Measurements from ENCODE around the gene GRM1. TPM values are rescaled to one million over a fixed set of nuclear protein-coding genes. Genes with fewer than 3 reads are reported as not detected.

The GRM1 gene
- total RNA-seq, 1 donor = under 0.01 TPM

DNA sequence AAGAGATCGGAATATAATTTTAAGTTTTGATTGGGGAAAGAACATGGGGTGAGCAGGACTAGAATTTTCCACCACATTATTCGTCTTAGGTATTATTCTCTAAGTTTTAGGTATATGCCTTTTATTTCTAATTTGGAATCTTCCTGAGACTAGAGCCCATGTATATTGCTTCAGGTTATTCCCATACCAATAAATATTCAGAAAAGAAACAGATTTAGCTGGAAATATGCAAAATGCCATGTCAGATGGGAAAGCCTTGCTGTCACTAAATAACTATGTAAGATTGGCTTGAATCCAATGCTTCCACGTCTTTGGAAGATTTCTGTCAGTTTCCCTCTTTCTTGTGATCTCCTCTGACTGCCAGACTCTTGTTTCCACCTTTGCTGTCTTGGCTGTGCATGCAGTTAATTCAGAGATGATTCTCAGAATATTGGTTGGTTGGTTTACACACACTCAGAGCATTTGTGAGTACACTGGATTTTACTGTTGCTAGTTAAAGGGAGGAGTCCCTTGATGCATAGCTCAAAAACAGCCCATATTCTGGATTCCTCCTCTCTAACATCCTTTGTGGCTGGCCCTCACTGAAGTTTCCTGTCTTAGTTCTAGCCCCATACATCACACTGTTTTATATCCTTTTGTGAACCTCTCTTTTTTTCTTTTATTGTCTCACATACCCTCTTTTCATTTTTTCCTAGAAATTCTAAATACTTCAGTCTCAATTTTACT is 64.3 kb downstream of the GRM1 start:
- no peak for TF ChIP-seq CTCF (IDR thresholded peaks at IDR 0.05; ENCODE audit: insufficient read depth, low read depth, low read length)
- no peak for DNase-seq (ENCODE audit: low read depth)
- H3K4me3 ChIP-seq (ENCODE audit: low read depth, low read length) = no peak overlapping the region

GRCh38 chr6:146095481-146095880 is 66.6 kb downstream of the GRM1 start:
- H3K4me3 ChIP-seq (ENCODE audit: low read depth, low read length) = no peak overlapping the region
- no peak for DNase-seq (ENCODE audit: low read depth)
- TF ChIP-seq CTCF (IDR thresholded peaks at IDR 0.05; ENCODE audit: insufficient read depth, low read depth, low read length) = no peak

DNA sequence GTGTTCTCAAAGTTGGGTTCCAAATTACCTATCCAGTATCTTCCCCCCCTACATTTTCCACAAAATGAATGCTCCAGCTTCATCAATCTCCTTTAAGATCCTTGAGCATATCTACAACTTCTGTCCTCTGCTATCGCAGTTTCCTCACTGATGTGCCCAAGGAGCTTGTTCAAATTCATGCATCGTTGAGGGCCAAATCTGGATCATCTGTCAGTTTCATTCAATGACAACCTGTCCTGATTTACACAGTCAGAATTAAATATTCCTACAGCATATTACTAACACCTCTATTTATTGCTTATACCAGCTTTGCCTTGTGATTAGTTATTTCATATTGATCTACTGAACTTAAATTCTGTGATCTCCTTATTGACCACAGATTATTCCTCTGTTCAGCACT is 68.7 kb downstream of the GRM1 start:
- DNase-seq (ENCODE audit: low read depth) = no peak
- H3K4me3 ChIP-seq (ENCODE audit: low read depth, low read length) = no peak overlapping the region
- no peak for TF ChIP-seq CTCF (IDR thresholded peaks at IDR 0.05; ENCODE audit: insufficient read depth, low read depth, low read length)

DNA sequence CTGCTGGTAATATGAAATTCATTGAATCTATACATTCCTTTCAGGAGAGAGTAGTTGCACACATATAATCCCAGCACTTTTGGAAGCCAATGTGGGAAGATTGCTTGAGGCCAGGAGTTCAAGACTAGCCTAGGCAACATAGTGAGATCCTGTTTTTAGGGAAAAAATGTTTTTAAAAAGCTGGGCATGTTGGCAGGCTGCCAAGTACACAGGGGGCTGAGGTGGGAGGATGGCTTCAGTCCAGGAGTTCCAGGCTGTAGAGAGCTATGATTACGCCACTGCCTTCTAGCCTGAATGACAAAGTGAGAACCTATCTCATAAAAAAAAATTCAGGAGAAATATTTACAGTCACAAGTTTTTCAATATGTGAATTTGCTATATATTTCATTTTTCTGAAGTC is 71.9 kb downstream of the GRM1 start:
- H3K4me3 ChIP-seq (ENCODE audit: low read depth, low read length) = no peak overlapping the region
- no peak for DNase-seq (ENCODE audit: low read depth)
- TF ChIP-seq CTCF (IDR thresholded peaks at IDR 0.05; ENCODE audit: insufficient read depth, low read depth, low read length) = no peak

DNA sequence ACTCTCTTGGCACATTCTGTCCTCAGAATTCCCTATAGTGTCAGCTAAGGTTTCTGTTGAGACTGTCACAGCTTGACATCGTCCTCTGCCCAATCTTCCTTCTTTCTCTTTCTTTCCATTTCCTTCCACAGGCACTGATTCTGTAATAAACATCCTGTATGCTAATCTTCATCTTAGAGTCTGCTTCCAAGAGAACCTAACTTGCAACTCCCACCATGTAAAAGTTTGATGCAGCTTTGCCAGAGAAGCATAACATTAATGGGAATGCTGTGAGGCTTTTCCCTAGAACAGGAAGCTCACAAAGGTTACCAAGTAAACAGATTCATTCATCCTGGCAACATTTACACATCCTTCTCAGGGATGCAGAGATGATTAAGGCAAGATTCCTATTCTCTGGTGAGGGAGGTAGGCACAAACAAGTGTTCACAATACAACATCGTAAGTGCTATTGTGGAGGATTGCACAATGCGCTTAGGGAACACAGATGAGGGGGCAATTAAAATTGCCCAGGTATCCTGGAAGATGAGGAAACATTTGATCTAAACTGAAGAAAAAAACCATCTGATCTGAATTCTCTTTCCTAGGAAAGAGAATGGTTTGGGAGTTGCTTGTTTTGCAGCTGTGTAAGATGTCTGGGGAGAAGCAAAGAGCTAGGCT is 74.7 kb downstream of the GRM1 start:
- H3K4me3 ChIP-seq (ENCODE audit: low read depth, low read length) = no peak overlapping the region
- DNase-seq (ENCODE audit: low read depth) = no peak
- no peak for TF ChIP-seq CTCF (IDR thresholded peaks at IDR 0.05; ENCODE audit: insufficient read depth, low read depth, low read length)

DNA sequence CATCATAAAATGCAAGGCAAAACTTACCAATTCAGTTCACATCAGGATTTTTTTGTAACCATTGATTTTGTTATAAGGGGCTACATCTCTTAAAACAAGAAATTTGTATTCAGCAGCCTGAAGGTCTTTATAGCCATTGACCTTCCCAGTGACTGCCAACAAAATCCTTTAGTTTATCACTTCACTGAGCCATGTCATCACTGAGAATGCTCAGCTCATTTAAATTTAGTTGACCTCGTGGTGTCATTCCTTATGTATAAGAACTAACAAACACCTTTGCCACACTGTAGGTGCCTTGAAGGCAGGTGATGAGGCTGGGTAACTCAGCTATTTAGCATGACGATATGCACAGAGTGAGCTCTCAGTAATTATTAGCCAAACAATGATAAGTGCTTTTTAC is 77.7 kb downstream of the GRM1 start:
- no peak for TF ChIP-seq CTCF (IDR thresholded peaks at IDR 0.05; ENCODE audit: insufficient read depth, low read depth, low read length)
- no peak overlapping the region for H3K4me3 ChIP-seq (ENCODE audit: low read depth, low read length)
- DNase-seq (ENCODE audit: low read depth) = no peak

Measured in fibroblast of villous mesenchyme (primary cell).